HG03135 (cell line): ENCODE data around the gene POGZ.
"Not testable (repeated sequence)": the region's sequence is repeated elsewhere in the genome, so short reads cannot be mapped to it uniquely, and the experiment has no call there.

Experiments used
- ATAC-seq: cut with Tn5 transposase; IDR thresholded peaks from one replicate; pipeline ENCODE4 v1.9.1; 2021; ENCODE audit warnings: mild to moderate bottlenecking, moderate library complexity; ENCODE audit not compliant: unreplicated experiment

The POGZ gene

GRCh38 chr1:151418081-151418480, 41.2 kb downstream of the POGZ start:
- no peak for ATAC-seq

- no peak for ATAC-seq
Measured at GRCh38 chr1:151416231-151416630, 43.1 kb downstream of the POGZ start.

DNA sequence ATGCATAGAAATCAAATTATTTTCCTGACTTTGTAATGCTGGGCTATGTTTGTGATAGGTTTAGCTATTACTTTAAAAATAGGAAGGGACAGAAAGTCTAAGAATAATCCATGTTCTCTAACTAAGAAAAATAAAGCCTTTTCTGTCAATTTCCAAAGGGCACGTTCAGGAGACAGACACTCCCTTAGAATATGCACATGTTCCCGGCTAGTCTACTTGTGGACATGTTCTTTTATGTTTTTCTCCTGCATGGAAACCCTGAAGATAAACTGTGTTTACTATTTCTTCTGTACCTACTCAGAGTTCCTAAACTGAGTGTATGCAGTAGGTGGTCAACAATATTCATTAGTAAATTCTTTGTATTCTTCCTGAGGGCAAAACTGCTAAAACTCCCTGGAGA, 47.4 kb downstream of the POGZ start:
- no peak for ATAC-seq

GRCh38 chr1:151408891-151409290, 50.4 kb downstream of the POGZ start:
- no peak for ATAC-seq

DNA sequence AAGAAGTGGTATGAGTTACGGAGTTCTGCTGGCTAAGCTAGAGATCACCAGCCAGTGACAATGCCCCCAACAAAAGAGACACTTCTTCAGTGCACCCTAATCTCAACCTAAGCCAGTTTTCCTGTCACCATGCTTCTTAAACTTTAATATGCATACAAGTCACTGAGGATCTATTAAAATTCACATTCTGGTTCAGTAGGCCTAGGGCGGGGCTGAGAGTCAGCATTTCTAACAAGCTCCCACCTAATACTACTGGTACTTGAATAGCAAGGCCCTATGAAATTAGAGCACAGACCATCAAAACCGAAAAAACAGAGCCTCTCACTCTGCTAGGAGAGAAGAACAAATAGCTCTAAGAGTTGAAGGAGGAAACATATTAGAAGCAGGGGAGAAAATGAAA, 52.0 kb downstream of the POGZ start:
- ATAC-seq: no peak

DNA sequence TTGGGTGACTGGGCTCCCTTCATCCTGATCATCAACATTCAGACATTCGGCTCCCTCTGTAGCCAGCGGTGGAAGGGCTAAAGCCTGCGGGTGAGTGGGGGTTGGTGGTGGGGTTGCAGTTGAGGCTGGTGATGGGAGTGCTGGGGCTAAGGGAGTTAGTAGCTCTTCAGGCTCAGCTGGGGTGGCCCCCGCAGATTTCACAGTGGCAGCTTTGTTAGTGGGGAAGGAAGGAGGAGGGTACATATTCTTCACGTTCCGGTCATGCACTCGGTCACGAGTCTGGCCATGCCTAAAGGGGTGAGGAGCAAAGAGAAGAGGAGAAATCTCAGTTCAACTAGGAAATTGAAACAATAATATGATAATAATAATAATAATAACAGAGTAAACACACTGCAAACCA, 53.1 kb downstream of the POGZ start:
- ATAC-seq: no peak

DNA sequence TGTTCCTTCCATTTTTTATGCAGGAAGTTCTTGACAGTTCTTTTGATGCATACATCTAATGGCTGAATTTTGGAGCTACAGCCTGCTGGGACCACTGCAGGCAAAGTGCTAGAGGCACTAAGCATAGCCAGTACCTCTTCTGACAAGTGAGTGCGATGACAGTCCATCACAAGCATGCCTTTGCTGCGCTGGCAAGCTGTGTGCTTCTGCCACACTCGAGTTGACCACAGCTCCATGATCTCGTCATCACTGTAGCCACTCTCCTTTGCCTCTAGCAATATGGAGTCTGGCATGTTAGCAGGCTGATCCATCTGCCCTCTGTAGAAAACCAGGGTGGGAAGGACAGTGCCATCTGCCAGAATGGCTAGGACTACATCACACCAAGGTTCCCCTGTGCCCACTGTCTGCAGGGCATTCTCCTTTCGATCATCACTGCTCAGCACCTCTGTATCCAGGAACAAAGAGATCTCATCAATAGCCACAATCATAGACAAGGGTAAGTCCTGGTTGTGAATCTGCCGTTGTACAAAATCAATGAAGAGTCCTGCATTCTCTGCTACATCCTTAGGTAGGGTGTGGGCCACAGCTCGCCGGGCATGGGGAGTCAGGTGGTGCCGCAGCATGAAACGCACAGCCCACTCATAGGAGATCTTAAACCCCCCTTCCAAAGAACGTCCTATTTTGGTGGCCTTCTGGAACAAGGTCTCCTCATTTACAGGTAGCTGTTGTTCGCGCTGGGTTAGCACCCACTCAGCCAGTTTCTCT, 53.9 kb downstream of the POGZ start:
- no peak for ATAC-seq

GRCh38 chr1:151403612-151404011, 55.7 kb downstream of the POGZ start:
- no peak for ATAC-seq

DNA sequence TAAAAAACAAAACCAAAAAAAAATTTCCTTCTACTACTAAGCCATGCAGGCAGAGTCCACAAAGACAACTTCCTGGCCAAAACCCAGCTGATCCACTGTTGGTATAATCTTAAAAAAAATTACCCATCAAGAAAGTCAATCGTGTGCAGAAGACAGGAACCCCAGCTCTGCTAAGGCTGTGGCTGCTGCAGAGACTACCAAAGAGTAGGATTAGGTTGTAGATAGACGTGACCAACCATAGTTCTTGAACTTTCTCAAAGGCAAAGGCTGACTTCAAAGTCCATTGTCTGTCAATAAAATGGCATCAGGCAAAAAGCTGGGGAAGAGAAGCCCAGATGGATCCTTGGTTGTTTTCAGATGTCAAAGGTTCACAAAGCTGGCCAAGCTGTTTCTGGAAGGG, 56.5 kb downstream of the POGZ start:
- no peak for ATAC-seq

GRCh38 chr1:151401860-151402259, 57.4 kb downstream of the POGZ start:
- no peak for ATAC-seq

GRCh38 chr1:151401125-151401788, 58.0 kb downstream of the POGZ start:
- ATAC-seq: no peak

- ATAC-seq: peak; percentile 86
Measured at GRCh38 chr1:151399324-151400171, 59.7 kb downstream of the POGZ start, which contains the start of gene PSMB4. TSS of gene PSMB4 (plus strand) at chr1:151399573. CDS start at chr1:151399588, 15 bp downstream.

GRCh38 chr1:151396265-151396664, 63.0 kb downstream of the POGZ start:
- not testable (repeated sequence) for ATAC-seq

DNA sequence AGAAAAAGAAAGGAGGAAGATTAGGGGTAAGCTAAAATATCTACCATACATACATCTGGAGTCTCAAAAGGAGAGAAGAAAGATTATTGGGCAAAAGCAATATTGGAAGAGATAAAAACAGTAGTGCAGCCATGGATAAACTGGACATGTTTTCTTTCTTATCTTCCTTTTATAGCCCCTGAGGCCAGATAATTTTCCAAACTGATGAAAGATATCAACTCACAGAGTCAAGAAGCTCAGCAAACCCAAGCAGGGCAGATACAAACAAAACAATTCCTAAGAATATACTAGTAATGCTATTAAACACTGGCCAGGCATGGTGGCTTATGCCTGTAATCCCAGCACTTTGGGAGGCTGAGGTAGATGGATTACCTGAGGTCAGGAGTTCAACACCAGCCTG, 65.7 kb downstream of the POGZ start:
- ATAC-seq: no peak

DNA sequence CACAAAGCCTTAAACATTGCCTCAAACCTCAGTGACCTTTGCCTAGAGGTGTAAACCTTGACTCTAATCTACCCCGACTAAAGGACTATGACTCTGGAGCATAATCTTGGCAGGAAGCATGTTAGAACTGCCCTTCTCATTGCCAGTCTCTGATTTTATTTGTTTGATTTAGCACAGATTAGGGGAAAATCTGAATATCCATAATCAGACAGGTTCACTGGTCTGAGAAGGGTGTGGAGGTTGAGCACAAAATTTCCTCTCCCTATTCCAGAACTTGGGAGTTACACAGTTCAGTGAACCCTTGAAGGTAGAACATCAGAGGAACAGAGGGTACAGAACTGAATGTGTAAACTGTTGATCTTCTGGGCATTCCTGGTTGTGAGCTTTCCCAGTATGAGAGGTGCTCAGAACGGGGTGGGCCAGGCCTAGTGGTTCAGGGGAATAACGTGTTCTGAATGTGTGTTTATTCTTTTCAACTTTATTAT, 68.2 kb downstream of the POGZ start:
- no peak for ATAC-seq

GRCh38 chr1:151390221-151391078, 68.8 kb downstream of the POGZ start:
- ATAC-seq: not testable (repeated sequence)

GRCh38 chr1:151386002-151386401, 73.3 kb downstream of the POGZ start:
- no peak for ATAC-seq

DNA sequence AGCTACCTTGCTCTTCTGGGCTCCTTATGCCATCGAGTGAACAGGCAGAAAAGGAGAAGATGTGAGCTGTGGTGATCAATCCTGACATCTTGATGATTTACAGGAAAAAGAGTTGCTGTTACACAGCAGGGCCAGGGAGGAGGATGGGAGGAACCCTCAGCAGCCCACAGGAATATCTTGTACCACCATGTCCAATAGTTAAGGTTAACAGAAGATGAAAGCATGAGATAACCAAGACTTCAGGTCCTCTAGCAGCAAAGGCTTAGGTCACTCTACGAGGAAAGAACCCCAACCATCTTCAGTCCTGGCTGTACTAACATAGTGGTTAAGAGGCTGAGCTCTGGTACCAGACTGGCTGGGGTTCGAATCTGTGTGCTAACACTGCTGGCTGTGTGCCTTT, 74.7 kb downstream of the POGZ start:
- ATAC-seq: no peak

DNA sequence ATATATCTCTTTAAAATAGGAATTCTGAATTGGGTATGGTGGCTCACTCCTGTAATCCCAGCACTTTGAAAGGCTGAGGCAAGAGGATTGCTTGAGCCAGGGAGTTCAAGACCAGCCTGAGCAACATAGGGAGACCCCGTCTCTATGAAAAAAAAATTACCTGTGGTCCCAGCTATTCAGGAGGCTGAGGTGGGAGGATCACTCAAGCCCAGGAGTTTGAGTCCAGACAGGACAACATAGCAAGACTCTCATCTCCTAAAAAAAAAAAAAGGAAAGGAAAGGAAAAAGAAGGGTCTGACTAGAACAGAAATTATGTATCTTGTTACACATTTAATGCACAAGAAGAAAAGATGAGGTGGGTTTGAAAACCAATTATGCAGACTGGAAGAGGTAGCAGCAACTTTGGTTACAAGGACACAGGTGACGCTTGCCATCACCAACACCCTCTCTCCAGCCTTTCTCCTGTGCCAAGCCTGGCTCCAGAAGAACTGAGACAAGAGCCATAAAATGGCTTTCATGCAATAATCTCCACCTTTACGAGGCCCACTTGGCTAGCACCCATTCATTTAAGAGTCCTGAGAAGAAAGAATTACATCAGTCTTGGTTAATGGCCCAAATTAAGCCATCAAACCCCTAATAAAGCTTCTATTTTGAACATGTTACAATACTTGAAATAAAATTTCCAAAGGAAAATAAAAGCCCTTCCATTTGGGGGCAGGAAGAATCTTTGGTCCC, 82.0 kb downstream of the POGZ start:
- ATAC-seq: no peak

DNA sequence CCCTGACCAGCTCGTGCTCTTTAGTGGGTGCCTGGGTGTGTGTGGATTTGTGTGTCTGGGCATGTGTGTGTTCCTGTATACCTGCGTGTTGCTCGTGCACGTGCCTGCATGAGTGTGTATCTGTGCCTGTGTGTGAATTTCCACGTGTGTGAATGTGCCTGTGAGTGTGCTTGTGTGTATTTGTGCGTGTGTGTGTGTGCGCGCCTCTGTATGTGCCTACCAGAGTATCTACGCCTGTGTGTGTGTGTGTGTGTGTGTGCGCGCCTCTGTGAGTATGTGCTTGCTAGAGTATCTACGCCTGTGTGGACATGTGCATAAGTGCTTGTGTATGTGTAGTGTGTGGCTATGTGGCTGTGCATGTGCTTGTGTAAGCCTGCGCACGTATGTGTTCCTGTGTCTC, 86.1 kb downstream of the POGZ start:
- ATAC-seq: no peak
